Measurements from ENCODE around the gene ENTHD1. TPM values are rescaled to one million over a fixed set of nuclear protein-coding genes. Genes with fewer than 3 reads are reported as not detected.

Gene ENTHD1
- total RNA-seq, 1 experiment from 2014 or later: not detected

DNA sequence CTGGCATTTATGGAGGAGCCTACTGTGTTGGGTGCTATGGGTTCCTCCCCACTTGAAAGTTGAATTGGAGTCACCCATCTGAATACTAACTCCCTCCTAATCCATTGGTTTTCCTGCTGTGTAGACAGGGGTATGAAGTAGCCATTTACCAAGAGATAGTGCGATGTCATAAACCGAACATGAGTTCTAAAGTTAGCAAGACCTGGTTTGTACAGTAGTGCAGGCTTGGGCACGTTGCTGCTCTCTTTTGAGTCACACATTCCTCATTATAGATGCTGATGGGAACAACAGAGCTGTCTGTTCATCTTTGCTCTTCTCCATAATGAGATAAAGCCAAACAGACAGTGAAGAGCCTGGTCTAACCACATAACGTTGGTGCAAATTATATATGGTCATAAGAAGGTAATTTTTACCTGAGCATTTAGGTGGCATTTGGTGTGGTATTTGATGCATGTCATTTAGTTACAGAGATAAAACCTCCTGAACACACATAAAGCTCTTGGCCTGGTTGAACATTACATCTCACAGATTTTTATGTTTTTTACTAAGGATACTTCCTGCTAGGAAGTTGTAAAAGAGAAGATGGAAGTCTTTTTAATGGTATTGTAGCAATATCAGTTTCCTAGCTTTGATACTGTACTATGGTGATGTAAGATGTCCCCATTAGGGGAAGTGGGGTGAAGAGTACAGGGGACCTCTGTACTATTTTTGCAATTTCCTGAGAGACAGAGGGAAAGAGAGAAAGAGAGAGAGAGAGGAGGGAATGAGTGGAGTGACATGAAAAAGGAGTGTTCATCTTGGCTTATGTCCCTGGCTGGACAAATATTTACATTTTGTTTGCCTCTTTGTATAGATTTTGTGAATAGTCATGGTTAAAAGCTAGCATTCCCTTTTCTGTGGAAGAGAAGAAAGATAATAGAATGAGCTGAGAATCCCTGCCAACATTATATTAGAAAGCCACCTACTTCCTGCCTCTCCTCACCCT lies 35.3 kb upstream of the ENTHD1 start:
- Histone ChIP-seq H3K4me3 (ENCODE audit: low read depth, low read length) (no peak overlapping the region), H3K36me3 (ENCODE audit: control insufficient read depth, insufficient read depth, low read length) (no peaks in the 10 kb centered on the region), H3K9me3 (no peaks in the 10 kb centered on the region), H3K4me1 (no peaks in the 10 kb centered on the region), H3K27me3 (replicated peaks; ENCODE audit: control insufficient read depth, insufficient read depth, low read length) (no peaks in the 10 kb centered on the region)
- intact Hi-C loops (cut with micrococcal nuclease; ENCODE audit: unreplicated experiment): no loop called here
- CTCF ChIA-PET: interaction anchor here (0.6 kb wide), 1 partner anchor 361 kb away, joined by 3 read pairs; no protein-coding TSS in a partner anchor
- TF ChIP-seq, protein P1, sequence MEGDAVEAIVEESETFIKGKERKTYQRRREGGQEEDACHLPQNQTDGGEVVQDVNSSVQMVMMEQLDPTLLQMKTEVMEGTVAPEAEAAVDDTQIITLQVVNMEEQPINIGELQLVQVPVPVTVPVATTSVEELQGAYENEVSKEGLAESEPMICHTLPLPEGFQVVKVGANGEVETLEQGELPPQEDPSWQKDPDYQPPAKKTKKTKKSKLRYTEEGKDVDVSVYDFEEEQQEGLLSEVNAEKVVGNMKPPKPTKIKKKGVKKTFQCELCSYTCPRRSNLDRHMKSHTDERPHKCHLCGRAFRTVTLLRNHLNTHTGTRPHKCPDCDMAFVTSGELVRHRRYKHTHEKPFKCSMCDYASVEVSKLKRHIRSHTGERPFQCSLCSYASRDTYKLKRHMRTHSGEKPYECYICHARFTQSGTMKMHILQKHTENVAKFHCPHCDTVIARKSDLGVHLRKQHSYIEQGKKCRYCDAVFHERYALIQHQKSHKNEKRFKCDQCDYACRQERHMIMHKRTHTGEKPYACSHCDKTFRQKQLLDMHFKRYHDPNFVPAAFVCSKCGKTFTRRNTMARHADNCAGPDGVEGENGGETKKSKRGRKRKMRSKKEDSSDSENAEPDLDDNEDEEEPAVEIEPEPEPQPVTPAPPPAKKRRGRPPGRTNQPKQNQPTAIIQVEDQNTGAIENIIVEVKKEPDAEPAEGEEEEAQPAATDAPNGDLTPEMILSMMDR (IDR thresholded peaks at IDR 0.05; ENCODE audit: insufficient read depth in 1 of 2, low read depth in 1 of 2, low read length in 1 of 2, severe bottlenecking in 1 of 2, unreplicated experiment in 1 of 2): no peak
- H3K4me3 Mint-ChIP-seq (ENCODE audit: unreplicated experiment): no peak overlapping the region
- H3K9me3 Mint-ChIP-seq (ENCODE audit: unreplicated experiment): no peaks in the 10 kb centered on the region
- no peak for DNase-seq
- H3K4me1 Mint-ChIP-seq (ENCODE audit: low read depth, unreplicated experiment): no peaks in the 10 kb centered on the region
- peaks cover 11% of the 10 kb centered on the region for H3K27me3 Mint-ChIP-seq (ENCODE audit: insufficient read depth, unreplicated experiment)
- H3K36me3 Mint-ChIP-seq (ENCODE audit: insufficient read depth, unreplicated experiment): no peaks in the 10 kb centered on the region
- H3K27ac Mint-ChIP-seq (ENCODE audit: unreplicated experiment): no peak overlapping the region
- POLR2A ChIA-PET: no interaction called here
- no TSS peak for BruUV-seq (replicated peaks)

DNA sequence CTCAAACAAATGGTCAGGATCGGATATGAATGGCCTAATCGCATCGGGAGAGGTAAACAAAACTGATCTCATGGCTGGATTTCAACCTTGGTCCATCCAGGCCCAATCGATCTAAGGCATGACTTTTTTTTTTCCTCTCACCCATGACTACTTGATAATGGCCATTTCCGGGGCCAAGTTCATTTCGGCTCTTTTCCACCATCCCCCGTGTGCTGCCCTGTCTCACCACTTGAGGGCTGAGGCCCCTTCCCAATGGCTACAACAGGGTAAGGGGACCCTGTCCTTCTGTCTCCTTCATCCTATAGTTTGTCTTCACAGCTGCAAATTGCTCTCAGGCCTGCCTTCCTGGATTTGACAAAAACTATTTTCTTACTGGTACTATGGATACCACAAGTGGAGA lies 34.0 kb upstream of the ENTHD1 start:
- no peaks in the 10 kb centered on the region for H3K4me1 Mint-ChIP-seq (ENCODE audit: low read depth, unreplicated experiment)
- intact Hi-C loops (cut with micrococcal nuclease; ENCODE audit: unreplicated experiment): no loop called here
- no peak overlapping the region for H3K27ac Mint-ChIP-seq (ENCODE audit: unreplicated experiment)
- DNase-seq: peak in 1 of 2 experiments; percentile 4
- H3K4me3 ChIP-seq (ENCODE audit: low read depth, low read length): no peak overlapping the region
- ChIA-PET CTCF (no interaction called here), POLR2A (interaction anchor here (0.6 kb wide), 1 partner anchor 105 kb away, joined by 3 read pairs; no protein-coding TSS in a partner anchor)
- H3K4me3 Mint-ChIP-seq (ENCODE audit: unreplicated experiment): no peak overlapping the region
- H3K9me3 ChIP-seq: no peaks in the 10 kb centered on the region
- H3K4me1 ChIP-seq: no peaks in the 10 kb centered on the region
- H3K9me3 Mint-ChIP-seq (ENCODE audit: unreplicated experiment): no peaks in the 10 kb centered on the region
- TF ChIP-seq, protein P1 (IDR thresholded peaks at IDR 0.05; ENCODE audit: insufficient read depth in 1 of 2, low read depth in 1 of 2, low read length in 1 of 2, severe bottlenecking in 1 of 2, unreplicated experiment in 1 of 2): peak; percentile 31 to 44
- no peaks in the 10 kb centered on the region for H3K27me3 ChIP-seq (replicated peaks; ENCODE audit: control insufficient read depth, insufficient read depth, low read length)
- no peaks in the 10 kb centered on the region for H3K36me3 Mint-ChIP-seq (ENCODE audit: insufficient read depth, unreplicated experiment)
- BruUV-seq (replicated peaks): no TSS peak
- H3K27me3 Mint-ChIP-seq (ENCODE audit: insufficient read depth, unreplicated experiment): peaks cover 5% of the 10 kb centered on the region
- H3K36me3 ChIP-seq (ENCODE audit: control insufficient read depth, insufficient read depth, low read length): no peaks in the 10 kb centered on the region

DNA sequence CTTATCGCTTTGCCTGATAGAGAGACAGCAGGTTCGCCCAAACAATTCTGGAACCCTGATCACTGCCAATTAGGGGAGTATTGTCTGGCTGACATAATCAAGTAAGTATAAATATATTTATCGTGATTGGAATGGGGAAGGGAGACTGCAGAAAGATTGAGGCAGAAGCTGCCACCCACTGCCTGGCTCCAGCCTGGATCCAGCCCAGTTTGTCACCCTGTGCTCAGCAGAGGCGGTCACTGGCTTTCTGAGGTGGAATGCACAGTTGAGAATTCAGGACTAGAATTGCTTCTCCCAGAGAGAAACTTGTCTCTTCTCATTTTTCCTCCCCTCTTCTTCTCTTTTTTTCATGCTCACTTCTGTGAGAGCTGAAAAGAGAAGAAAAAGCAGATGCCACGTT lies 33.2 kb upstream of the ENTHD1 start:
- H3K9me3 ChIP-seq: no peaks in the 10 kb centered on the region
- no peak overlapping the region for H3K4me3 ChIP-seq (ENCODE audit: low read depth, low read length)
- H3K4me1 Mint-ChIP-seq (ENCODE audit: low read depth, unreplicated experiment): no peaks in the 10 kb centered on the region
- no peaks in the 10 kb centered on the region for H3K27me3 ChIP-seq (replicated peaks; ENCODE audit: control insufficient read depth, insufficient read depth, low read length)
- no peak for DNase-seq
- H3K27me3 Mint-ChIP-seq (ENCODE audit: insufficient read depth, unreplicated experiment): peaks cover 12% of the 10 kb centered on the region
- no TSS peak for BruUV-seq (replicated peaks)
- H3K4me1 ChIP-seq: no peaks in the 10 kb centered on the region
- H3K36me3 ChIP-seq (ENCODE audit: control insufficient read depth, insufficient read depth, low read length): no peaks in the 10 kb centered on the region
- H3K9me3 Mint-ChIP-seq (ENCODE audit: unreplicated experiment): no peaks in the 10 kb centered on the region
- CTCF ChIA-PET: interaction anchor here (2.5 kb wide), 1 partner anchor 98 kb away, joined by 11 read pairs; no protein-coding TSS in a partner anchor
- POLR2A ChIA-PET: no interaction called here
- no peaks in the 10 kb centered on the region for H3K36me3 Mint-ChIP-seq (ENCODE audit: insufficient read depth, unreplicated experiment)
- TF ChIP-seq, protein P1 (IDR thresholded peaks at IDR 0.05; ENCODE audit: insufficient read depth in 1 of 2, low read depth in 1 of 2, low read length in 1 of 2, severe bottlenecking in 1 of 2, unreplicated experiment in 1 of 2): no peak
- H3K4me3 Mint-ChIP-seq (ENCODE audit: unreplicated experiment): no peak overlapping the region
- intact Hi-C loops (cut with micrococcal nuclease; ENCODE audit: unreplicated experiment): no loop called here
- no peak overlapping the region for H3K27ac Mint-ChIP-seq (ENCODE audit: unreplicated experiment)

All from Caco-2 (cell line).